Osteoblast (primary cell): ENCODE data around the gene LINC00237. TPM values are rescaled to one million over a fixed set of nuclear protein-coding genes. Genes with fewer than 3 reads are reported as not detected.

Experiments
- DNase-seq: peaks from one replicate; pipeline ENCODE4 v3.0.0; 2011; ENCODE audit warnings: low spot score, mixed read lengths; ENCODE audit not compliant: insufficient read length; ENCODE audit errors: missing footprints
- H2AFZ ChIP-seq: 2 replicates; pipeline ENCODE4 v1.6.0; 2011; ENCODE audit warnings: mild to moderate bottlenecking, low read length
- H3K27ac ChIP-seq: 2 replicates; pipeline ENCODE4 v1.5.1; 2011; ENCODE audit warnings: mild to moderate bottlenecking, low read depth, low read length, moderate library complexity
- H3K27me3 ChIP-seq: 2 replicates; pipeline ENCODE4 v1.6.0; 2012; ENCODE audit warnings: mild to moderate bottlenecking, control low read depth, inconsistent platforms, low read length, moderate library complexity; ENCODE audit not compliant: insufficient read depth
- H3K36me3 ChIP-seq: 2 replicates; pipeline ENCODE4 v1.5.1; 2011; ENCODE audit warnings: mild to moderate bottlenecking, low read length, control low read depth, moderate library complexity; ENCODE audit not compliant: insufficient read depth
- H3K4me1 ChIP-seq: 2 replicates; pipeline ENCODE4 v1.5.1; 2011; ENCODE audit warnings: mild to moderate bottlenecking, low read length, control low read depth, moderate library complexity; ENCODE audit not compliant: insufficient read depth
- H3K4me2 ChIP-seq: 2 replicates; pipeline ENCODE4 v1.6.0; 2011; ENCODE audit warnings: mild to moderate bottlenecking, low read length; ENCODE audit not compliant: insufficient read depth
- H3K4me3 ChIP-seq: fragments of 200-600 bp; sonication (generic); 3 replicates; pipeline ENCODE4 v1.5.1; 2012; ENCODE audit warnings: mild to moderate bottlenecking, low read length, inconsistent platforms; ENCODE audit not compliant: insufficient read depth
- H3K79me2 ChIP-seq: 2 replicates; pipeline ENCODE4 v1.6.0; 2012; ENCODE audit warnings: mild to moderate bottlenecking, low read length, control low read depth, inconsistent platforms; ENCODE audit not compliant: insufficient read depth
- H3K9me3 ChIP-seq: 2 replicates; pipeline ENCODE4 v1.5.1; 2011; ENCODE audit warnings: low read depth, low read length, control low read depth
- H4K20me1 ChIP-seq: 2 replicates; pipeline ENCODE4 v1.6.0; 2012; ENCODE audit warnings: mild to moderate bottlenecking, low read length, control low read depth; ENCODE audit not compliant: insufficient read depth
- total RNA-seq: library from RNA; depleted of rRNA; stranded (reverse); fragments of >200 nt; gene quantifications from 2 replicates; pipeline ENCODE4 v1.2.3, GENCODE V29; 2012
- TF ChIP-seq, protein P1 (sequence below): IDR thresholded peaks from 2 replicates; pipeline ENCODE4 v1.5.1; 2011; ENCODE audit warnings: mild to moderate bottlenecking, low read depth, low read length, moderate library complexity; ENCODE audit errors: extremely low read depth

LINC00237 gene
- total RNA-seq, 1 donor, result not detected

DNA sequence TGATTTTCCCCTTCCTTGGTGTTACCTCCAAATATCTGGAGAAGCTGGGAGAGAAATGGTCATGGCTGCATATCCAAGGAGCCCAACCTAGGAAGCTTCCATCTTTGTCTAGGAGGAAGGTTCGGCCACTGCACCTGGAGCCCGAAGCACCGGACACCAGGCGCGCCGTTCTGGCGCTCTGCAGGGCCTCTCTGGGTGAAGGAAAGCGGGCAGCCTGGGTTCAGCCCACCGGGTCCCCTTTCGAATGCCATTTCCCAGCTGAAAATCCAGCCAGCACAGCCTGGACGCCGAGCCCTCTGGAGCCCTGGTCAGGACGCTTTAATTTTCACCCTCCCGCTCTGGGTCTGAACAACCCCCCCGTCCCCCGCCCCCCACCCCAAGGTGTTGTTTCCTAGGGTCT is 1.2 kb downstream of the LINC00237 start:
- Histone ChIP-seq H3K9me3 (no peaks in the 10 kb centered on the region), H3K79me2 (no peaks in the 10 kb centered on the region)

DNA sequence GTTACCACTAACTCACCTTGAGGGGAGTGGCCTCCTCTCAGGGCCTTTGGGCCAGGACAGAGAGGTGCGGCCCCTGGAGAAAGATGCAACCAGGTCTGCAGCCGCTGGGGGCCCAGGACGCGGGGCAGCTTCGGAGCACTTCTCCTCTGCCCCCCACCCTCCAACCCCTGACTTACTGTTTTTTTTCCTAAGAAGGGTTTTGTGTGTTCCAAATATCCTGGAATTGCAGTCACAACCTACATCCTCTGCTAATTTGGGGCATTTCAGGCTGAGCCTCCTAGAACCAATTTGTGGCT is 1.7 kb downstream of the LINC00237 start:
- Histone ChIP-seq H3K27me3 (peaks cover 89% of the 10 kb centered on the region), H3K27ac (no peak overlapping the region), H3K79me2 (no peaks in the 10 kb centered on the region), H3K9me3 (no peaks in the 10 kb centered on the region), H3K4me1 (peaks cover 4% of the 10 kb centered on the region), H2AFZ (no peak overlapping the region), H3K4me3 (no peak overlapping the region), H3K4me2 (no peak overlapping the region), H3K36me3 (no peaks in the 10 kb centered on the region), H4K20me1 (no peaks in the 10 kb centered on the region)
- TF ChIP-seq, protein P1, sequence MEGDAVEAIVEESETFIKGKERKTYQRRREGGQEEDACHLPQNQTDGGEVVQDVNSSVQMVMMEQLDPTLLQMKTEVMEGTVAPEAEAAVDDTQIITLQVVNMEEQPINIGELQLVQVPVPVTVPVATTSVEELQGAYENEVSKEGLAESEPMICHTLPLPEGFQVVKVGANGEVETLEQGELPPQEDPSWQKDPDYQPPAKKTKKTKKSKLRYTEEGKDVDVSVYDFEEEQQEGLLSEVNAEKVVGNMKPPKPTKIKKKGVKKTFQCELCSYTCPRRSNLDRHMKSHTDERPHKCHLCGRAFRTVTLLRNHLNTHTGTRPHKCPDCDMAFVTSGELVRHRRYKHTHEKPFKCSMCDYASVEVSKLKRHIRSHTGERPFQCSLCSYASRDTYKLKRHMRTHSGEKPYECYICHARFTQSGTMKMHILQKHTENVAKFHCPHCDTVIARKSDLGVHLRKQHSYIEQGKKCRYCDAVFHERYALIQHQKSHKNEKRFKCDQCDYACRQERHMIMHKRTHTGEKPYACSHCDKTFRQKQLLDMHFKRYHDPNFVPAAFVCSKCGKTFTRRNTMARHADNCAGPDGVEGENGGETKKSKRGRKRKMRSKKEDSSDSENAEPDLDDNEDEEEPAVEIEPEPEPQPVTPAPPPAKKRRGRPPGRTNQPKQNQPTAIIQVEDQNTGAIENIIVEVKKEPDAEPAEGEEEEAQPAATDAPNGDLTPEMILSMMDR, result no peak
- no peak for DNase-seq

More for the DNA sequence above, 1.2 kb downstream of the LINC00237 start:
- DNase-seq, result peak; percentile 54
- Histone ChIP-seq H3K4me2 (no peak overlapping the region), H3K4me3 (no peak overlapping the region), H3K27me3 (peaks cover 84% of the 10 kb centered on the region), H3K27ac (no peak overlapping the region), H2AFZ (no peak overlapping the region), H3K36me3 (no peaks in the 10 kb centered on the region), H4K20me1 (no peaks in the 10 kb centered on the region), H3K4me1 (peaks cover 4% of the 10 kb centered on the region)
- TF ChIP-seq, protein P1, result no peak

DNA sequence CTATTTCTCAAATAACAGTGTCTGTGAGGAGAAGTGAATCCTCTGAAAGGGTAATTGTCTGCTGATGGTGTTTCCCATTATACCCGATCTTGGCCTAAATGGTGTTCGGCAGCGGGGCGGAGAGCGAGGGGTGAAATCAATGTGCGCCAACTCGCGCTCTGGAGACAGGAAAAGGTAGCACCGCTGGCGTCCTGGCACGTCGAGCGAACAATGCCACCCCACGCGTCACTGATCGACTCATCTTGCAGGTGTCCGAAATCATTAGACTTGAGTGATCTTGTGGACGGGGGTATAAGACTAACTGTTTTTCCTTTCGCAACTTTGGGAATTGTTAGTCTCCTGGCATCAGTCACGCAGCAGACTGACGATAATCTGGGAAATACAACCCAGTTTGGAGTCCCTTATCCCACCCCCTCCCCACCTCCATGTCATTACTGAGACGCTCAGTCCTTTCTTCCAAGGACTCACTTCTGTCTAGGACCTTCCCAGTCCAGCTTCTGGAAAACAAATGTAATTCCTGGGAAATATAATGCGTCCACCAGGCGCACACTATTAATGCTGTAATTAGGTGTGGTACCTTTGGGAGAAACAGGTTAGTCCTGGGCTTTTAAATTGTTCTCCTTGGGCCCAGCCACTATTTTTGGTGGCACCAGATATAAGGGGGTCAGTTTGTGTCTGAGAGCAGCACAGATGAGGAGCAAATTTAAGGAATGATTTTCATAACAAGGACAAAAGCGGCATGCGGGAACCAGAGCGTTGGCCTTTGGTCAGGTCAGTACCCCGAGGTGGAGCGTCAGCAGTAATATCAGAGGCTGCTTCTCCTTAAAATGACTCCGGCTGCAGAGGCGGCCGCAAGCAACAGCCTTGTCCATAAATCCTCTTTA is 2.3 kb downstream of the LINC00237 start:
- TF ChIP-seq, protein P1, result no peak
- H3K27me3 ChIP-seq, result peaks cover 95% of the 10 kb centered on the region

DNA sequence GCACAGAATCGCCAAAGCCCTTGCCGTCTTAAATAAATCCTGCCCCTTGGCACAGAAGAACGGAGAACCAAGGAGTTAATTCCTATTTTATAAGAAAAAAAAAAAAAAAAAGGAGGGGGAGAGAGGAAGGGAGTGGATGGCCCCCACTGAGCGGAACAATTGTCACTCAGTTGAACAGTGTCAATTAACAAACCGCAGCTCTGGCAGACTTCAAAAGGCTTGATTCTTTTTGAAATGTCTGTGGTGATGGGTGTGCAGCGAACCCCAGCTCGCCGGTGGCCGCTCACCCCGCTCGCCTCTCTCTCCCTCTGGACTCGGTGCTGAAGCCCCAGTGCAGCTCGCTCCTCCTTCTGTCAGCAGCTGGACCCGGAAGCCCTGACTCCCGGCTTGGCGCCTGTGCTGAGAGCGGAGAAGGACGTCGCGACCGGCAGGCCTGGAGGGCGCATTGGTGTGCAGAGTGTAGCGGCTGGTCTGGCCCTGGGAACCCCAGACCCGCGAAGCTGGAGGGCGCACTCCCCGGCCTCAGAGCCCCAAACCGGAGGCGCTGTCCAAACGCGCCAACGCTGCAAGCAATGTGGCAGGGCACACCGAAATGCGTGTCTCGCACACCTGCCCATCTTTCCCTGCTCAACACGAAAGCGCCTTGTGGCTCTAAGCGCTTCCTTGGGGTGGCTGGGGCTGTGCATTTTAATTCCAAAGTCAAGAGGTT is 3.4 kb downstream of the LINC00237 start:
- H4K20me1 ChIP-seq, result no peaks in the 10 kb centered on the region
- TF ChIP-seq, protein P1, result no peak
- H3K36me3 ChIP-seq, result no peaks in the 10 kb centered on the region
- no peak overlapping the region for H3K4me2 ChIP-seq
- peak; percentile 85 for DNase-seq
- no peaks in the 10 kb centered on the region for H3K79me2 ChIP-seq
- H2AFZ ChIP-seq, result no peak overlapping the region
- H3K9me3 ChIP-seq, result no peaks in the 10 kb centered on the region
- H3K4me3 ChIP-seq, result peak overlapping the region; percentile 7
- peaks cover 4% of the 10 kb centered on the region for H3K4me1 ChIP-seq
- peaks cover 97% of the 10 kb centered on the region for H3K27me3 ChIP-seq
- H3K27ac ChIP-seq, result no peak overlapping the region

More for the DNA sequence above, 2.3 kb downstream of the LINC00237 start:
- Histone ChIP-seq H3K79me2 (no peaks in the 10 kb centered on the region), H3K4me3 (no peak overlapping the region), H2AFZ (no peak overlapping the region), H3K4me2 (no peak overlapping the region), H4K20me1 (no peaks in the 10 kb centered on the region), H3K4me1 (peaks cover 4% of the 10 kb centered on the region), H3K9me3 (no peaks in the 10 kb centered on the region), H3K27ac (no peak overlapping the region), H3K36me3 (no peaks in the 10 kb centered on the region)
- peak; percentile 63 for DNase-seq
